AG09309 (cell line): Measurements from ENCODE around the gene KLRK1.
A peak's percentile ranks its signal among the peaks of the same experiment; 100 is the strongest.
"Not testable (repeated sequence)": the region's sequence is repeated elsewhere in the genome, so short reads cannot be mapped to it uniquely, and the experiment has no call there.

Source experiments
- DNase-seq: peaks from one replicate; pipeline ENCODE4 v3.0.0-alpha.2; 2010; ENCODE audit warnings: low read depth
- H3K4me3 ChIP-seq: 2 replicates; pipeline ENCODE4 v1.5.1; 2011; ENCODE audit warnings: mild to moderate bottlenecking, low read depth, low read length, moderate library complexity; ENCODE audit not compliant: control insufficient read depth
- CTCF ChIP-seq: IDR thresholded peaks from 2 replicates; pipeline ENCODE4 v1.5.1; 2011; ENCODE audit warnings: mild to moderate bottlenecking, low read depth, low read length, inconsistent platforms; ENCODE audit not compliant: insufficient read depth, control insufficient read depth; ENCODE audit errors: missing control alignments

Gene KLRK1

GRCh38 chr12:10405294-10405693, 15.5 kb upstream of the KLRK1 start:
- no peak for DNase-seq
- H3K4me3 ChIP-seq = no peak overlapping the region
- no peak for TF ChIP-seq CTCF

- TF ChIP-seq CTCF = no peak
- no peak for DNase-seq
- no peak overlapping the region for H3K4me3 ChIP-seq
Measured at GRCh38 chr12:10404798-10405197, 15.0 kb upstream of the KLRK1 start.

- no peak overlapping the region for H3K4me3 ChIP-seq
- TF ChIP-seq CTCF = no peak
- no peak for DNase-seq
Measured at GRCh38 chr12:10400829-10401228, 11.0 kb upstream of the KLRK1 start.

GRCh38 chr12:10398168-10398567, 8.3 kb upstream of the KLRK1 start:
- no peak overlapping the region for H3K4me3 ChIP-seq
- no peak for TF ChIP-seq CTCF
- no peak for DNase-seq

GRCh38 chr12:10397296-10397695, 7.5 kb upstream of the KLRK1 start:
- no peak for TF ChIP-seq CTCF
- no peak overlapping the region for H3K4me3 ChIP-seq
- DNase-seq = no peak

GRCh38 chr12:10396176-10396575, 6.3 kb upstream of the KLRK1 start:
- not testable (repeated sequence) for H3K4me3 ChIP-seq, DNase-seq

GRCh38 chr12:10395390-10395998, 5.7 kb upstream of the KLRK1 start:
- DNase-seq = peak; percentile 85
- no peak for TF ChIP-seq CTCF
- H3K4me3 ChIP-seq = no peak overlapping the region

GRCh38 chr12:10394531-10395152, 4.8 kb upstream of the KLRK1 start:
- H3K4me3 ChIP-seq, DNase-seq: not testable (repeated sequence)
